Lower leg skin (tissue), 3 donors: ENCODE data around the gene PACS1.

Experiments
- CTCF ChIP-seq, 3 donors: fragments of 450-650 bp; IDR thresholded peaks; one replicate each; pipeline ENCODE4 v1.5.1; 2016; ENCODE audit warnings: antibody characterized with exemption in 3 of 3, mild to moderate bottlenecking in 3 of 3, moderate library complexity in 2 of 3
- POLR2A ChIP-seq, 2 donors: fragments of 450-650 bp; IDR thresholded peaks; one replicate each; pipeline ENCODE4 v1.6.1; 2016 to 2017; ENCODE audit warnings: antibody characterized with exemption in 2 of 2, mild to moderate bottlenecking in 1 of 2, moderate library complexity in 1 of 2

- TF ChIP-seq CTCF (IDR thresholded peaks at IDR 0.05) (no peak), POLR2A (IDR thresholded peaks at IDR 0.05) (no peak)
These were observed 36.9 kb downstream of the PACS1 start for GRCh38 chr11:66106786-66107599.
